ENCODE measurements around the gene MINK1. TPM values are rescaled to one million over a fixed set of nuclear protein-coding genes. Genes with fewer than 3 reads are reported as not detected.

MINK1 gene
- total and polyA plus RNA-seq, 2 donors (not counting 1 experiment from before 2014, with no cell fraction given): 109 to 160 TPM

DNA sequence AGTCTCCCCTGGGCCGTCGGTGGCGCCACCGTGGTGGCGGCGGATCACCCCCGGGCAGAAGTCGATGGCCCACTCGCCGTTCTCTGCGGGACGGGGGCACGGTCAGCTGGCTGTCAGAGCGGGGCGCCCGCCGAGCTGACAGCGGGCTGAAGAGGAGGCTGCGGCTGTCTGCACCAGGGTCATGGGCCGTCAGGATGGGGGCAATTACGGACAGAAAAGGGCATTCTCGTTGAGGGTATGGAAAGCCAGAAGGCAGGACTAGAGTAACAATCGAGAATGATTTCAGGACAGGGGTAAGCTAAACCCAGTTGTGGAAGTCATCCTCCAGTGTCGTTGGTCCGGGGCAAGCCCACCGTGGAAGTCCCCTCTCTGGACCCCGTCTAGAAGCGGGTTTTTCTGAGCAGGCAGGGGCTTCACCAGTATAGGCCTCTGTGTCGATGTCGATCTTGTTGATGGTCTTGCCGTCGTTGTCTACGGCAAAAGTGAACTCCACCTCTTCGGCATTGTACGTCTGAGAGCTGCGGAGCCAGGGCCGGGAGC is 68.0 kb downstream of the MINK1 start:
- H3K9ac ChIP-seq (ENCODE audit: low read length): peak overlapping the region; percentile 68
- peaks cover 45 to 53% of the 10 kb centered on the region in 2 donors for H3K4me1 ChIP-seq (ENCODE audit: control insufficient read depth in 2 of 2, insufficient read depth in 2 of 2, low read length in 2 of 2)
- no peak for ATAC-seq (ENCODE audit: low read depth)

More for the DNA sequence above, 68.0 kb downstream of the MINK1 start:
- H3K4me1 Mint-ChIP-seq: peaks cover 48% of the 10 kb centered on the region
- 34% methylated on average over 37 of the region's 37 CpGs for WGBS (ENCODE audit: insufficient coverage)
- Histone ChIP-seq H3K36me3 (replicated peaks in 1 of 2; ENCODE audit: control extremely low read depth in 1 of 2, control insufficient read depth in 1 of 2, extremely low read depth in 1 of 2, insufficient read depth in 2 of 2, low read length in 1 of 2) (peaks cover 0 to 8% of the 10 kb centered on the region in 2 experiments), H3K79me2 (ENCODE audit: control insufficient read depth, insufficient read depth, low read length) (no peaks in the 10 kb centered on the region), H3K9me3 (ENCODE audit: control extremely low read depth in 1 of 3, control insufficient read depth in 2 of 3, insufficient read depth in 1 of 3, low read length in 2 of 3) (peaks cover 0 to 25% (median 0%) of the 10 kb centered on the region in 3 donors), H3K27ac (ENCODE audit: low read length in 2 of 2) (peak overlapping the region; percentile 28 to 53), H3K4me3 (ENCODE audit: control extremely low read depth in 1 of 5, extremely low read depth in 1 of 5, insufficient read depth in 1 of 5, low read depth in 2 of 5, low read length in 4 of 5) (peak overlapping the region; percentile 9 to 67 (median 36)), H2AFZ (ENCODE audit: insufficient read depth, low read depth, low read length, poor library complexity, severe bottlenecking) (peak overlapping the region; percentile 37), H3K27me3 (replicated peaks in 1 of 4; ENCODE audit: control extremely low read depth in 1 of 4, control insufficient read depth in 3 of 4, insufficient read depth in 4 of 4, low read length in 3 of 4) (peaks cover 0 to 30% (median 11%) of the 10 kb centered on the region in 4 experiments), H3K4me2 (replicated peaks; ENCODE audit: low read depth, low read length, poor library complexity, severe bottlenecking) (peak overlapping the region; percentile 98), H4K20me1 (ENCODE audit: control insufficient read depth, insufficient read depth, low read length, poor library complexity, severe bottlenecking) (no peaks in the 10 kb centered on the region)
- peaks cover 7% of the 10 kb centered on the region for H3K27me3 Mint-ChIP-seq
- ChIA-PET CTCF (interaction anchor here (1.1 to 4.0 kb wide), 5 partner anchors 39 to 191 kb away, joined by 3 to 15 read pairs (median 6); partner anchors contain the start of genes GLTPD2, RNF167, SLC25A11 and SPAG7), POLR2A (interaction anchor here (0.6 to 2.0 kb wide), 2 partner anchors 46 to 66 kb away, joined by 5 to 6 read pairs; partner anchors contain the start of gene SPAG7)
- H3K4me3 Mint-ChIP-seq: peak overlapping the region; percentile 93
- H3K27ac Mint-ChIP-seq: peak overlapping the region; percentile 82
- no peak for TF ChIP-seq EZH2 (IDR thresholded peaks at IDR 0.05; ENCODE audit: borderline replicate concordance, insufficient read depth, low read depth, low read length, poor library complexity, severe bottlenecking)
- TF ChIP-seq, protein P1, sequence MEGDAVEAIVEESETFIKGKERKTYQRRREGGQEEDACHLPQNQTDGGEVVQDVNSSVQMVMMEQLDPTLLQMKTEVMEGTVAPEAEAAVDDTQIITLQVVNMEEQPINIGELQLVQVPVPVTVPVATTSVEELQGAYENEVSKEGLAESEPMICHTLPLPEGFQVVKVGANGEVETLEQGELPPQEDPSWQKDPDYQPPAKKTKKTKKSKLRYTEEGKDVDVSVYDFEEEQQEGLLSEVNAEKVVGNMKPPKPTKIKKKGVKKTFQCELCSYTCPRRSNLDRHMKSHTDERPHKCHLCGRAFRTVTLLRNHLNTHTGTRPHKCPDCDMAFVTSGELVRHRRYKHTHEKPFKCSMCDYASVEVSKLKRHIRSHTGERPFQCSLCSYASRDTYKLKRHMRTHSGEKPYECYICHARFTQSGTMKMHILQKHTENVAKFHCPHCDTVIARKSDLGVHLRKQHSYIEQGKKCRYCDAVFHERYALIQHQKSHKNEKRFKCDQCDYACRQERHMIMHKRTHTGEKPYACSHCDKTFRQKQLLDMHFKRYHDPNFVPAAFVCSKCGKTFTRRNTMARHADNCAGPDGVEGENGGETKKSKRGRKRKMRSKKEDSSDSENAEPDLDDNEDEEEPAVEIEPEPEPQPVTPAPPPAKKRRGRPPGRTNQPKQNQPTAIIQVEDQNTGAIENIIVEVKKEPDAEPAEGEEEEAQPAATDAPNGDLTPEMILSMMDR (IDR thresholded peaks at IDR 0.05): no peak
- DNase-seq: no peak
- intact Hi-C loops (cut with micrococcal nuclease): loop anchor here (5.0 kb wide), 1 partner anchor 334 kb away; no protein-coding TSS in a partner anchor
- H3K9me3 Mint-ChIP-seq (ENCODE audit: insufficient read depth): no peaks in the 10 kb centered on the region
